ENCODE measurements around the gene TM4SF5.

The TM4SF5 gene

DNA sequence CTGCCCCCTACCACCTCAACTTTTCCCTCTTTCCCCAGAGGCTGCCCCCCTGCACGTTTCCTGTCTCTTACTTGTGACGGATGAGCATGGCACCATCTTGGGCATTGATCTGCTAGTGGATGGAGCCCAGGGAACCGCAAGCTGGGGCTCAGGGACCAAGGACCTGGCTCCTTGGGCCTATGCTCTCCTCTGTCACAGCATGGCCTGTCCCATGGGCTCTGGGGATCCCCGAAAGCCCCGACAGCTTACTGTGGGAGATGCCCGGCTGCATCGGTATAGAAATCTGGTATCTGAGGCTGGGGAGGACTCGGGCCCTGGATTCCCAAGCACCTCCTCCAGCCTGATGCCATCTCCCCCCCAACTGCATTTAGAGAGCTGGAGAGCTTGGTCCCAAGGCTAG lies 30.1 kb upstream of the TM4SF5 start:
- TF ChIP-seq, protein P1, sequence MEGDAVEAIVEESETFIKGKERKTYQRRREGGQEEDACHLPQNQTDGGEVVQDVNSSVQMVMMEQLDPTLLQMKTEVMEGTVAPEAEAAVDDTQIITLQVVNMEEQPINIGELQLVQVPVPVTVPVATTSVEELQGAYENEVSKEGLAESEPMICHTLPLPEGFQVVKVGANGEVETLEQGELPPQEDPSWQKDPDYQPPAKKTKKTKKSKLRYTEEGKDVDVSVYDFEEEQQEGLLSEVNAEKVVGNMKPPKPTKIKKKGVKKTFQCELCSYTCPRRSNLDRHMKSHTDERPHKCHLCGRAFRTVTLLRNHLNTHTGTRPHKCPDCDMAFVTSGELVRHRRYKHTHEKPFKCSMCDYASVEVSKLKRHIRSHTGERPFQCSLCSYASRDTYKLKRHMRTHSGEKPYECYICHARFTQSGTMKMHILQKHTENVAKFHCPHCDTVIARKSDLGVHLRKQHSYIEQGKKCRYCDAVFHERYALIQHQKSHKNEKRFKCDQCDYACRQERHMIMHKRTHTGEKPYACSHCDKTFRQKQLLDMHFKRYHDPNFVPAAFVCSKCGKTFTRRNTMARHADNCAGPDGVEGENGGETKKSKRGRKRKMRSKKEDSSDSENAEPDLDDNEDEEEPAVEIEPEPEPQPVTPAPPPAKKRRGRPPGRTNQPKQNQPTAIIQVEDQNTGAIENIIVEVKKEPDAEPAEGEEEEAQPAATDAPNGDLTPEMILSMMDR (IDR thresholded peaks at IDR 0.05; ENCODE audit: low read depth, low read length, missing control alignments) = no peak
- H3K4me3 ChIP-seq (ENCODE audit: low read depth, low read length) = no peak overlapping the region
- DNase-seq (ENCODE audit: low read depth) = no peak

DNA sequence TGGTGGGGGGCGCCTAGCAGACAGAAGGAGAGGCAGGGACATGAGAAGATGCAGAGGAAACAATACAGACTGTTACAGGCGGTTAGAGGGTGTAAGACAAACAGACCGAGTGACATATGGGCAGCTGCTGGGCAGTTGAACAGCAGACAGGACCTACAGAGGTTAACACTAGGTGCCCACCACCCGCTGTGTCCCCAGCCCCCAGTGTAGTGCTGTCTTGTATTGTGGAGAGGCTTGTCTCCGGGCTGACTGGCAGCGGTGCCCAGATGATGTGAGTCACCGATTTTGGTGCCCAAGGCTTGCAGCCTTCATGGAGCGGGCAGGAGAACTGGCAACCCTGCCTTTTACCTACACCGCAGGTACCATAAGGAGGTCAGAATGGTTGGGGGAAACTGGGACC lies 29.6 kb upstream of the TM4SF5 start:
- H3K4me3 ChIP-seq (ENCODE audit: low read depth, low read length) = no peak overlapping the region
- TF ChIP-seq, protein P1 (IDR thresholded peaks at IDR 0.05; ENCODE audit: low read depth, low read length, missing control alignments) = no peak
- no peak for DNase-seq (ENCODE audit: low read depth)

DNA sequence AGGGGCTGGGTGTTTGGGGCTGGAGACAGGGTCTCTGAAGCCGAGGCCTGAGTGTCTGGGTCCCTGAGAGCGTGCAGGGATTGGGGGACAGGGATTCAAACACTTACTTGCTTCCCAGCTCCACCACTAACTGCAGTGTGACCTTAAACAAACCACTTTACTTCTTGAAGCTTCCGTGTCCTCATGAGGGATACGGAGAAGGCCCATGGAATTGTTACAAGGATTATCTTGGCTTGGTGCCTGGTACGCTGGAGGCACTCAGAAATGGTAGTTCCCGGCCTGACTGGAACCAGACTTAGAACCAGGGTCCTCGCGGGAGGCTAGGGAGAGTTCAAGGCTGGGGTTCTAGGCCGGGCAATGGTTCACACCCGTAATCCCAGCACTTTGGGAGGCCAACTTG lies 29.1 kb upstream of the TM4SF5 start:
- no peak for DNase-seq (ENCODE audit: low read depth)
- TF ChIP-seq, protein P1 (IDR thresholded peaks at IDR 0.05; ENCODE audit: low read depth, low read length, missing control alignments) = no peak
- H3K4me3 ChIP-seq (ENCODE audit: low read depth, low read length) = no peak overlapping the region

DNA sequence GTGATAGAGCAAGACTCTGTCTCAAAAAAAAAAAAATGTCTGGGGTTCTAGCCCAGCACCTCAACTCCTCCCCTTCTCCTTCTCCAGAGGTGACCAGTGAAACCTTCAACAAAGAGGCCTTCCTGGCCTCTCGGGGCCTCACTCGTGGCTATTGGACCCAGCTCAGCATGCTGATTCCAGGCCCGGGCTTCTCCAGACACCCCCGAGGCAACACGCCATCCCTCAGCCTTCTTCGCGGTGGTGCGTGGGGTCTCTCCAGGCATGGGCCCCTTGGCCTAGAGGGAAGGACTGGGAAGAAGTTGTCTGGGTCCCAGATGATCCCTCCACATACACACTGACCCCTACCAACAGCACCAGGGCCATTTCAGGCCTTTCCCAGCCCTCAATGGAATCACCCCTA lies 28.5 kb upstream of the TM4SF5 start:
- H3K4me3 ChIP-seq (ENCODE audit: low read depth, low read length) = no peak overlapping the region
- TF ChIP-seq, protein P1 (IDR thresholded peaks at IDR 0.05; ENCODE audit: low read depth, low read length, missing control alignments) = no peak
- DNase-seq (ENCODE audit: low read depth) = no peak

DNA sequence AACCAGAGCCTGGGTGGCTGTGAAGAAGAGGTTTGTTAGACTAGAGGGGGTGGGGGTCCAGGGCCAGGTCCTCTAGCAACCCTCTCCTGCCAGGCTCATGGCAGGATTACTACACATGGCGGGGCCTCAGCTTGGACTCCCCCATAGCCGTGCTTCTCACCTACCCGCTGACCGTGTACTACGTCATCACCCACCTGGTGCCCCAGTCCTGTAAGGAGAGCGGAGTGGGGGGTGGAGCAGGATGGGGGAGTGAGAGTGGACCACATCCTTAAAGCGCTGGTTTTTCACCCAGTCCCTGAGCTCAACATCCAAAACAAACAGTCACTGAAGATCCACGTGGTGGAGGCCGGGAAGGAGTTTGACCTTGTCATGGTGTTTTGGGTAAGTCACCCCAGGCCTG lies 27.8 kb upstream of the TM4SF5 start:
- no peak overlapping the region for H3K4me3 ChIP-seq (ENCODE audit: low read depth, low read length)
- DNase-seq (ENCODE audit: low read depth) = no peak
- TF ChIP-seq, protein P1 (IDR thresholded peaks at IDR 0.05; ENCODE audit: low read depth, low read length, missing control alignments) = no peak

DNA sequence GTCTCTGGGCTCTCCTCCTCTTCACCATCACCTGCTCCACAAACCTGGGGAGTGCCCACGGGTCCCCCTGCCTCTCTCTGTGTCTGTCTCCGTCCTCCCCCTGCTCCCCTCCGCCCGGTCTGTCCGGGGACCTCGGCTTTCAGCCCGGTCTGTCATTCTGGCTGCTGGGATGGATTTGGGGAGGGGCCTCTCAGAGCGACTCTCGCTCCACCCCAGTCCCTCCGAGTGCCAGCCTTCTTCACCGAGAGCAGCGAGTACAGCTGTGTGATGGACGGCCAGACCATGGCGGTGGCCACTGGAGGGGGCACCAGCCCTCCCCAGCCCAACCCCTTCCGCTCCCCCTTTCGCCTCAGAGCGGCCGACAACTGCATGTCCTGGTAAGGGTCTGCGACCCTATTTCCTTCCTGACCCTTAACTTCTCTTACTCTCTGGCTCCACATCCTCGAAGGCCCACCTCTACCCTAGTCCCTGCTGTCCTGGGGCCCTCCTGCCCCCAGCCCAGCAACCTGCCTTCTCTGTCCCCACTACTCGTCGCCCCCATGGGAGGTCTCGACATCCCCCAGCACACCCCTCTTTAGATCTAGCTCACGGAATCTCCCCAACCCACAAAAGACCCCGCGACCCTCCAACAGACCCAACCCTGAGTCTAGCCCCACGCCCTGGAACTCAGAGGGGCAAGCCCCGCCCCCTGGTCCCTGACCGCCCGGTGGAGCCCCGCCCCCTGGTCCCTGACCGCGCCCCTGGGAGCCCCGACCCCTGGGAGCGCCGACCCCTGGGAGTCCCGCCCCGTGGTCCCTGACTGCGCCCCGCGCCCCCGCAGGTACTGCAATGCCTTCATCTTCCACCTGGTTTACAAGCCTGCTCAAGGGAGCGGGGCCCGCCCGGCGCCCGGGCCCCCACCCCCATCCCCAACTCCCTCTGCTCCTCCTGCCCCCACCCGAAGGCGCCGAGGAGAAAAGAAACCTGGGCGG lies 26.4 kb upstream of the TM4SF5 start:
- DNase-seq (ENCODE audit: low read depth) = no peak
- TF ChIP-seq, protein P1 (IDR thresholded peaks at IDR 0.05; ENCODE audit: low read depth, low read length, missing control alignments) = no peak
- H3K4me3 ChIP-seq (ENCODE audit: low read depth, low read length) = no peak overlapping the region

DNA sequence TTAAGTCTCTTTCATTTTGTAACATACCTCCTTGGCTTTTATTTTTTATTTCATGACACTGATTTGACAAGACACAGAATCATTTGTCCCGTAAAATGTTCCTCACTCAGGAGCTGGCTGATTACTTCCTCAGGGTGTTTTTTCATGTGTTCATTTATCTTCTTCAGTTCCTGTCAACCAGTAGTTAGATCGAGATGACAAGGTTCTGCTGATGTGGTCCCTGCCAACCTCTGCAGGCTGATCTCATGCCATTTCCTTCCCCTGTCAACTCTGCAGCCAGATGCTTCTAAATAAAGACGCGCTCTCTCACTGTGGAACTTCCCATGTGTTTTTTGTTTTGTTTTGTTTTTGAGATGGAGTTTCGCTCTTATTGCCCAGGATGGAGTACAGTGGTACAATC lies 23.8 kb upstream of the TM4SF5 start:
- no peak for DNase-seq (ENCODE audit: low read depth)
- TF ChIP-seq, protein P1 (IDR thresholded peaks at IDR 0.05; ENCODE audit: low read depth, low read length, missing control alignments) = no peak
- H3K4me3 ChIP-seq (ENCODE audit: low read depth, low read length) = no peak overlapping the region

Measured in GM12864 (cell line).